Retinal pigment epithelial cell (primary cell): ENCODE data around the gene PHIP.

Source experiments
- DNase-seq: peaks from one replicate; pipeline ENCODE4 v3.0.0-alpha.2; 2010; ENCODE audit warnings: low read depth
- H3K4me3 ChIP-seq: 2 replicates; pipeline ENCODE4 v1.5.1; 2011; ENCODE audit warnings: mild to moderate bottlenecking, low read length, control low read depth, moderate library complexity
- CTCF ChIP-seq: conservative IDR thresholded peaks from 2 replicates; pipeline ENCODE4 v1.5.1; 2011; ENCODE audit warnings: low read depth, low read length, control low read depth, inconsistent platforms

PHIP gene

GRCh38 chr6:79001415-79001814, 76.6 kb downstream of the PHIP start:
- no peak for TF ChIP-seq CTCF
- no peak for DNase-seq
- no peak overlapping the region for H3K4me3 ChIP-seq

- TF ChIP-seq CTCF, result no peak
- H3K4me3 ChIP-seq, result no peak overlapping the region
- no peak for DNase-seq
Observed at GRCh38 chr6:78999737-79000136, 78.3 kb downstream of the PHIP start.

- no peak for TF ChIP-seq CTCF
- H3K4me3 ChIP-seq, result no peak overlapping the region
- no peak for DNase-seq
Observed at GRCh38 chr6:78995946-78996345, 82.1 kb downstream of the PHIP start.

- TF ChIP-seq CTCF, result no peak
- H3K4me3 ChIP-seq, result no peak overlapping the region
- DNase-seq, result no peak
Observed at GRCh38 chr6:78995346-78995745, 82.7 kb downstream of the PHIP start.

GRCh38 chr6:78993955-78994354, 84.1 kb downstream of the PHIP start:
- no peak for DNase-seq
- H3K4me3 ChIP-seq, result no peak overlapping the region
- no peak for TF ChIP-seq CTCF

- TF ChIP-seq CTCF, result no peak
- DNase-seq, result no peak
- no peak overlapping the region for H3K4me3 ChIP-seq
Observed at GRCh38 chr6:78989191-78989590, 88.9 kb downstream of the PHIP start.

- no peak overlapping the region for H3K4me3 ChIP-seq
- DNase-seq, result no peak
- TF ChIP-seq CTCF, result no peak
Observed at GRCh38 chr6:78986161-78986560, 91.9 kb downstream of the PHIP start.
